ENCODE results near the gene HCN4. TPM values are rescaled to one million over a fixed set of nuclear protein-coding genes. Genes with fewer than 3 reads are reported as not detected.

The HCN4 gene
- total RNA-seq, 6 donors from 2014 or later: under 0.01 to 0.69 (median 0.19) TPM

DNA sequence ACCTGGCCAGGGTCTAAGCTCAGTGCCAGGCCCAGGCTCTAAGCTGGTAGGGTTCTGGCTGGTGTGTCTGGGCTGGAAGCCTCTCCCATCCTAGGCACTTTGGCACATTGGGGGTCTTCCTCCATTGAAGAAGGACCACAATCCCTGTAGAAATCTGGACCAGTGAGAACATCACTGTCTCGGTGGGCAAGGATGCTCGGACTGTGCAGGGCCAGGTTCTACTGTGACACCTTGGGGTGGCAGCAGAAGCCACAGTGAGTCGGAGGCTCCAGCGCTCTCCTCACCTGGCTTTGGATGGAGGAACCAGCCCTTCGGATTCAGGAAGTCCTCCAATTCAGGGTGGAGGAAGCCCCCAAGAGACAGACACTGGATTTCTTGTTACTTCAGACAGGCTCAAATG is 17.5 kb upstream of the HCN4 start:
- DNase-seq: no peak
- TF ChIP-seq POLR2AphosphoS5 (IDR thresholded peaks at IDR 0.05) (no peak), POLR2A (IDR thresholded peaks at IDR 0.05) (no peak), EP300 (IDR thresholded peaks at IDR 0.05) (no peak)
- TF ChIP-seq, protein P1, sequence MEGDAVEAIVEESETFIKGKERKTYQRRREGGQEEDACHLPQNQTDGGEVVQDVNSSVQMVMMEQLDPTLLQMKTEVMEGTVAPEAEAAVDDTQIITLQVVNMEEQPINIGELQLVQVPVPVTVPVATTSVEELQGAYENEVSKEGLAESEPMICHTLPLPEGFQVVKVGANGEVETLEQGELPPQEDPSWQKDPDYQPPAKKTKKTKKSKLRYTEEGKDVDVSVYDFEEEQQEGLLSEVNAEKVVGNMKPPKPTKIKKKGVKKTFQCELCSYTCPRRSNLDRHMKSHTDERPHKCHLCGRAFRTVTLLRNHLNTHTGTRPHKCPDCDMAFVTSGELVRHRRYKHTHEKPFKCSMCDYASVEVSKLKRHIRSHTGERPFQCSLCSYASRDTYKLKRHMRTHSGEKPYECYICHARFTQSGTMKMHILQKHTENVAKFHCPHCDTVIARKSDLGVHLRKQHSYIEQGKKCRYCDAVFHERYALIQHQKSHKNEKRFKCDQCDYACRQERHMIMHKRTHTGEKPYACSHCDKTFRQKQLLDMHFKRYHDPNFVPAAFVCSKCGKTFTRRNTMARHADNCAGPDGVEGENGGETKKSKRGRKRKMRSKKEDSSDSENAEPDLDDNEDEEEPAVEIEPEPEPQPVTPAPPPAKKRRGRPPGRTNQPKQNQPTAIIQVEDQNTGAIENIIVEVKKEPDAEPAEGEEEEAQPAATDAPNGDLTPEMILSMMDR (IDR thresholded peaks at IDR 0.05): no peak
- Histone ChIP-seq H3K9me3 (peaks cover 0 to 3% (median under 1%) of the 10 kb centered on the region in 4 donors), H3K4me1 (no peaks in the 10 kb centered on the region), H3K27ac (no peak overlapping the region), H3K4me3 (no peak overlapping the region), H3K36me3 (no peaks in the 10 kb centered on the region), H3K27me3 (no peaks in the 10 kb centered on the region)
- WGBS, 2 donors: 84 to 92% methylated on average over 4 to 5 of the region's 5 CpGs
- no peak for ATAC-seq (ENCODE audit: low FRiP score in 2 of 2)

DNA sequence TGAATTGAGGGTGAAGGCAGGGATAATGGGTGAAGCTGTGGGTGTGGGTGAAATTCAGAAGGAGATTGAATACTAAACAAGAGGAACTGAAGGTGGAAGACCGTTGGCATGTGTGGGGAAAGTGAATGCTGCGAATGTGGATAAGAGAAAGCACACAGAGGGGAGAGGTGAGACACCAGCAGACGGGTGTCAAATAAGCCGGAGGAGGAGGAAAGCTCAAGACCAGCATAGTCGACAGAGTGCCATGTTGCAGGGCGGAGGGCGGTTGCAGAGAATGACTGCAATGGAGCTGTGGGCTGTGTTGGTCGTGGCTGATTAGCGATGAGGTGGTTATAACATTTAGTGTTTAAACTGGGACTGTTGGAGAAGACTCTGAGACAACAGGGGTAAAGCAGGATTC is 16.4 kb upstream of the HCN4 start:
- DNase-seq: no peak
- no peak for ATAC-seq (ENCODE audit: low FRiP score in 2 of 2)
- TF ChIP-seq, protein P1 (IDR thresholded peaks at IDR 0.05): no peak
- no peak for TF ChIP-seq EP300 (IDR thresholded peaks at IDR 0.05)
- no peak for TF ChIP-seq POLR2AphosphoS5 (IDR thresholded peaks at IDR 0.05)
- no peak for TF ChIP-seq POLR2A (IDR thresholded peaks at IDR 0.05)
- no peak overlapping the region for H3K4me3 ChIP-seq
- H3K27me3 ChIP-seq: no peaks in the 10 kb centered on the region
- peaks cover 0 to 9% (median 6%) of the 10 kb centered on the region in 4 donors for H3K9me3 ChIP-seq
- no peaks in the 10 kb centered on the region for H3K36me3 ChIP-seq
- H3K27ac ChIP-seq: no peak overlapping the region
- WGBS, 2 donors: 79 to 87% methylated on average over 9 of the region's 9 CpGs
- no peaks in the 10 kb centered on the region for H3K4me1 ChIP-seq

DNA sequence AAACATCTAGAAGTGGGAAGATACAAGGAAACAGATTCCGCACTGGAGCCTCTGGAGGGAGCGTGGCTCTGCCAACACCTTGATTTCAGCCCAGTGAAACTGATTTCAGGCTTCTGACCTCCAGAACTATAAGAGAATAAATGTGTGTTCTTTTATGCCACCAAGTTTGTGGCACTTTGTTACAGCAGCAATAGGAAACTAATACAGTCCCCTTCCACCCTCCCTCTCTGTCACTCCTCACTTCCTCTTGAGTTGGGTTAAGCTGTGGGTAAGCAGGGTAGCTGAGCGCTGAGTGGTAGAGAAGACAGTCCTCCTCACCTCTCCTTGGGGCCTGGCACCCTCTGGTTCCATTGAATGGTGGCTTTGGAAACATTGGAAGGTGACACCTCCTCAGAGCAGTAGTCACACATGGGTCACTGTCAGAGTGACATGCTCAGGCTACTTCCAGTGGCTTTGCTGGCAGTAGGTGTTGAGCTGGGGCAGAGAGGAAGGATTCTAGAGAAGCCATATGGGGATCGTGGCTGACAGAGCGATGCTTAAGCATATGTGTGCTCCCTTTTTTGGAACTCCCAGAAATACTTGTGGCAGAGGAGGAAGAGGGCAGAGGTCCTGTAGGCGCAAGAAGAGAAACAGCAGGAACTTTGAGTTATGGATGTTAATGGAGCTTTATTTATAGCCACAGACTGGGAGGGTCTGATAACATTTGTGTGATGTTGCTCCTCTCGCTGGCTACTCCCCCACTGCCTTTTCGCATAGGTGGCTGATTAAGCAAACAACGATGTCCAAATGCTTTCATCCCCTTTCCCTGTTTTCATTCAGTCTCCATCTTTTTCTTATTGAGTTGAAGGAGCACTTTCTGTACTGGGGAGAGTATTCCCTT is 14.8 kb upstream of the HCN4 start:
- Histone ChIP-seq H3K36me3 (no peaks in the 10 kb centered on the region), H3K4me3 (no peak overlapping the region), H3K27ac (no peak overlapping the region), H3K27me3 (no peaks in the 10 kb centered on the region), H3K9me3 (peaks cover 0 to 9% (median 6%) of the 10 kb centered on the region in 4 donors), H3K4me1 (no peaks in the 10 kb centered on the region)
- no peak for DNase-seq
- TF ChIP-seq POLR2AphosphoS5 (IDR thresholded peaks at IDR 0.05): no peak
- TF ChIP-seq, protein P1 (IDR thresholded peaks at IDR 0.05): no peak
- no peak for TF ChIP-seq EP300 (IDR thresholded peaks at IDR 0.05)
- no peak for TF ChIP-seq POLR2A (IDR thresholded peaks at IDR 0.05)
- ATAC-seq (ENCODE audit: low FRiP score in 2 of 2): no peak
- 68 to 69% methylated on average over 9 of the region's 9 CpGs for WGBS, 2 donors

DNA sequence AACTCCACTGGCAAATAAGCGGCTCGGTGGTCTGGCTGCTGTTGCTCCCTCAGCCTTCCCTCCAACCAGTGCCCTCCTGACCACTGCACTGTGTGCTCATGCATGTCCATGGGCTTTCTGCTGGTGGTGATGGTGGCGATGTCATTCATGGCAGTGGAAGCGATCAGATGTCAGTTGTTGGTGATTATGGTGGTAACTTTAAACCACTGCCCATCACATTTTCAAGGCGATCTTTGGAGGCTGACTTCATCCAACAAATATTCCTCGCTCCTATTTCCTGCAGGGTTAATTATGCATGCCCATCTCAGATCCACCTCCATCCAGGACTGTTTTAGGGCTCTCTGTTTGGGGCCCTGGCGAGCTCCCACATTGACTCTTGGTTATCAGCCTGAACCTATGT is 13.4 kb upstream of the HCN4 start:
- WGBS, 2 donors: 89 to 90% methylated on average over 7 of the region's 7 CpGs
- no peak for ATAC-seq (ENCODE audit: low FRiP score in 2 of 2)
- TF ChIP-seq, protein P1 (IDR thresholded peaks at IDR 0.05): no peak
- TF ChIP-seq POLR2AphosphoS5 (IDR thresholded peaks at IDR 0.05) (no peak), POLR2A (IDR thresholded peaks at IDR 0.05) (no peak), EP300 (IDR thresholded peaks at IDR 0.05) (no peak)
- H3K36me3 ChIP-seq: no peaks in the 10 kb centered on the region
- no peak overlapping the region for H3K27ac ChIP-seq
- no peaks in the 10 kb centered on the region for H3K4me1 ChIP-seq
- H3K27me3 ChIP-seq: no peaks in the 10 kb centered on the region
- H3K4me3 ChIP-seq: no peak overlapping the region
- H3K9me3 ChIP-seq: peaks cover 0 to 9% (median 6%) of the 10 kb centered on the region in 4 donors
- no peak for DNase-seq
